Type B pancreatic cell (in vitro differentiated cells): ENCODE results near the gene PIGP. TPM values are rescaled to one million over a fixed set of nuclear protein-coding genes. Genes with fewer than 3 reads are reported as not detected.
"Not testable (repeated sequence)": the region's sequence is repeated elsewhere in the genome, so short reads cannot be mapped to it uniquely, and the experiment has no call there.

Experiments
- DNase-seq: peaks from one replicate; pipeline ENCODE4 v3.0.0; 2021; ENCODE audit warnings: mixed read lengths; ENCODE audit not compliant: unreplicated experiment; ENCODE audit errors: extremely low spot score
- H3K27ac Mint-ChIP-seq: 2 replicates; pipeline ENCODE4 v1.8.0; 2021; ENCODE audit warnings: mild to moderate bottlenecking, mixed read lengths
- H3K27me3 Mint-ChIP-seq: 2 replicates; pipeline ENCODE4 v1.8.0; 2021; ENCODE audit warnings: mixed read lengths
- H3K36me3 Mint-ChIP-seq: 2 replicates; pipeline ENCODE4 v1.8.0; 2021; ENCODE audit warnings: mixed read lengths
- H3K4me1 Mint-ChIP-seq: one replicate; pipeline ENCODE4 v1.8.0; 2021; ENCODE audit warnings: mixed read lengths; ENCODE audit not compliant: unreplicated experiment
- H3K4me3 Mint-ChIP-seq: 2 replicates; pipeline ENCODE4 v1.8.0; 2021; ENCODE audit warnings: mild to moderate bottlenecking, mixed read lengths
- H3K9me3 Mint-ChIP-seq: 2 replicates; pipeline ENCODE4 v1.8.0; 2021; ENCODE audit warnings: mixed read lengths
- CTCF ChIP-seq: fragments of 200-600 bp; sonication (generic); conservative IDR thresholded peaks from 2 replicates; pipeline ENCODE4 v1.5.0; 2021; ENCODE audit warnings: antibody characterized with exemption, mild to moderate bottlenecking
- total RNA-seq: library from RNA; stranded (reverse); gene quantifications from 2 replicates; pipeline ENCODE4 v1.2.1, GENCODE V29; 2021; ENCODE audit warnings: low replicate concordance

Gene PIGP
- total RNA-seq, 1 donor from 2014 or later, result 18.8 TPM

DNA sequence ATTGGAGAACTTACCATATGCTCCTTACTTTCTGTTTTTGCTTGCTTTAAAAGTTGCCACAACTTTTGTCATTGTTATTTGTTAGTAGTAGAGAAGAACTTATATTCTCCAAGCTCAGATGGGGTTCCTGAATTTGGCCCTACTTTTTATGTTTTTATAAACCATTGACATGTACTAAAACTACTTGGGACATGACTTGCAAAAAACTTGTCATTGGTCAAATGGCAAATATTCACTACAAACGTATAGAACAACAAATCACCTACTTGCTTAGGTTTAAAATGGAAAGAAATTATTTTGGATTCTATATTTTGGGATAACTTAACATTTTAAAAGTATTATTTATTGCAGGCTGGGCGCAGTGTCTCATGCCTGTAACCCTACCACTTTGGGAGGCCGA is 32.7 kb downstream of the PIGP start:
- no peak for TF ChIP-seq CTCF
- H3K27ac Mint-ChIP-seq, result no peak overlapping the region
- H3K4me1 Mint-ChIP-seq, result no peaks in the 10 kb centered on the region
- no peak overlapping the region for H3K4me3 Mint-ChIP-seq
- H3K36me3 Mint-ChIP-seq, result no peaks in the 10 kb centered on the region
- no peaks in the 10 kb centered on the region for H3K27me3 Mint-ChIP-seq
- no peaks in the 10 kb centered on the region for H3K9me3 Mint-ChIP-seq
- no peak for DNase-seq

- H3K4me3 Mint-ChIP-seq, result no peak overlapping the region
- H3K27ac Mint-ChIP-seq, result no peak overlapping the region
- no peak for TF ChIP-seq CTCF
- DNase-seq, result no peak
- no peaks in the 10 kb centered on the region for H3K36me3 Mint-ChIP-seq
- no peaks in the 10 kb centered on the region for H3K9me3 Mint-ChIP-seq
- no peaks in the 10 kb centered on the region for H3K27me3 Mint-ChIP-seq
- no peaks in the 10 kb centered on the region for H3K4me1 Mint-ChIP-seq
Observed at GRCh38 chr21:37039411-37040075, 33.3 kb downstream of the PIGP start.

- no peak overlapping the region for H3K4me3 Mint-ChIP-seq
- H3K4me1 Mint-ChIP-seq, result no peaks in the 10 kb centered on the region
- no peak overlapping the region for H3K27ac Mint-ChIP-seq
- TF ChIP-seq CTCF, result no peak
- no peaks in the 10 kb centered on the region for H3K9me3 Mint-ChIP-seq
- DNase-seq, result no peak
- H3K36me3 Mint-ChIP-seq, result no peaks in the 10 kb centered on the region
- no peaks in the 10 kb centered on the region for H3K27me3 Mint-ChIP-seq
Observed at GRCh38 chr21:37036177-37036576, 36.7 kb downstream of the PIGP start.

GRCh38 chr21:37034394-37034793 is 38.5 kb downstream of the PIGP start:
- not testable (repeated sequence) for DNase-seq, H3K9me3 Mint-ChIP-seq, H3K4me1 Mint-ChIP-seq, H3K4me3 Mint-ChIP-seq, H3K27me3 Mint-ChIP-seq, H3K27ac Mint-ChIP-seq, H3K36me3 Mint-ChIP-seq

DNA sequence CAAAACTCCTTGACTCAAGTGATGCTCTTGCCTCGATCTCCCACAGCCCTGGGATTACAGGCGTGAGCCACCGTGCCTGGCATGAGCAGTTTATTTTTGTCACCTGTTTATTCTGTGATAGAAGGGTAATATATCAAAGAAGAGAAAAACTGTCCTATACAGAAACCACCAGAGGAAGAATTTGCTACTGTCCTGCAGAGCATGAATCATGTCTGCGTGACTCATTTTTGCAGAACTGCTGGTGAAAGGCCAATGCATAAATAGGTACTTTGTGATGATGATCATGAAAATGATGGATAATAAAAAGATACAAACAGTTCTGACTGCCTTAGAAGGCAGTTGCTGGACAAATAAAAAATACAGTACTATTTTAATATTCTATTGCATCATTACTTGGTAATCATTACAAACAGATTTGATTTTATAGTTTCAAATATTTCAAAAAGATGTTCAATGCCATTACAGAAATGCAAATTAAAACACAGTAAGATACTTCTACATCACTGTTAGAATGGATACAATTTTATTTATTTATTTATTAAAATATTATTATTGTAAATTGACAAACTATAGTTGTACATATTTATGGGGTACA is 39.9 kb downstream of the PIGP start:
- TF ChIP-seq CTCF, result no peak
- Mint-ChIP-seq H3K36me3 (no peaks in the 10 kb centered on the region), H3K4me1 (peaks cover 4% of the 10 kb centered on the region), H3K9me3 (no peaks in the 10 kb centered on the region), H3K27me3 (no peaks in the 10 kb centered on the region), H3K4me3 (no peak overlapping the region), H3K27ac (no peak overlapping the region)
- no peak for DNase-seq

DNA sequence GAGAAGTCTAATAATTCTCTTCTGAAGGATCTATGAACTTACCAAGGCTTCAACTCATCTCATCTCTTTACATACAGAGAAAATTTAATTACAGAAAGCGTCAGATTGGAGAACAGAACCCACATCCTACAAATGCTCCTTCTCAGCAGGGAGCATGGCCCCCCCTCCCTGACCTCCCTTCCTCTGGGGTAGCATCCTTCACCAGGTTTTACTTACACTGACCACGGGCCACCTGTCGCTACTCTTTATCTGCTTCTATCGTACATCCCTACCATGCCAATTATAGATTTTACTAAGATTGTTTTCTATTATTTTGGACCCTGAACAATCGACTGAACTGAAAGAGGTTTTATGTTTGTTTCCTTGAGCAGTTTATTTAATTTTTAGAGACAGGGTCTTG is 40.6 kb downstream of the PIGP start:
- no peak for TF ChIP-seq CTCF
- DNase-seq, result no peak
- no peaks in the 10 kb centered on the region for H3K36me3 Mint-ChIP-seq
- H3K27me3 Mint-ChIP-seq, result no peaks in the 10 kb centered on the region
- H3K9me3 Mint-ChIP-seq, result no peaks in the 10 kb centered on the region
- H3K27ac Mint-ChIP-seq, result no peak overlapping the region
- peaks cover 4% of the 10 kb centered on the region for H3K4me1 Mint-ChIP-seq
- no peak overlapping the region for H3K4me3 Mint-ChIP-seq
